Loucy (cell line): ENCODE data around the gene HSPB8.

Source experiments
- H2AFZ ChIP-seq: fragments of 200-600 bp; sonication (generic); 2 replicates; pipeline ENCODE4 v1.6.0; 2016; ENCODE audit warnings: antibody characterized with exemption, mild to moderate bottlenecking, low read length, moderate library complexity
- H3F3A ChIP-seq: fragments of 200-600 bp; 2 replicates; pipeline ENCODE4 v1.6.0; 2016; ENCODE audit warnings: antibody characterized with exemption, low read depth, mild to moderate bottlenecking
- H3K27me3 ChIP-seq: fragments of 200-600 bp; sonication (generic); 2 replicates; pipeline ENCODE4 v1.6.1; 2014; ENCODE audit warnings: low read length, mild to moderate bottlenecking; ENCODE audit not compliant: insufficient read depth, poor library complexity, severe bottlenecking
- H3K36me3 ChIP-seq: fragments of 200-600 bp; sonication (generic); 2 replicates; pipeline ENCODE4 v1.6.1; 2016; ENCODE audit warnings: low read length; ENCODE audit not compliant: insufficient read depth
- H3K4me1 ChIP-seq: fragments of 200-600 bp; sonication (generic); 2 replicates; pipeline ENCODE4 v1.5.1; 2014; ENCODE audit warnings: low read length, mild to moderate bottlenecking; ENCODE audit not compliant: insufficient read depth, poor library complexity, severe bottlenecking
- H3K4me2 ChIP-seq: fragments of 200-600 bp; sonication (generic); 2 replicates; pipeline ENCODE4 v1.6.0; 2014; ENCODE audit warnings: antibody characterized with exemption, low read length, low read depth, mild to moderate bottlenecking; ENCODE audit not compliant: poor library complexity, severe bottlenecking
- H3K4me3 ChIP-seq: fragments of 200-600 bp; sonication (generic); 2 replicates; pipeline ENCODE4 v1.5.1; 2014; ENCODE audit warnings: low read length, mild to moderate bottlenecking, mixed read lengths; ENCODE audit not compliant: poor library complexity, severe bottlenecking
- H3K79me2 ChIP-seq: fragments of 200-600 bp; sonication (generic); 2 replicates; pipeline ENCODE4 v1.6.1; 2014; ENCODE audit warnings: low read length; ENCODE audit not compliant: insufficient read depth
- H3K9ac ChIP-seq: fragments of 200-600 bp; sonication (generic); 2 replicates; pipeline ENCODE4 v1.6.0; 2014; ENCODE audit warnings: mild to moderate bottlenecking, low read depth, low read length, moderate library complexity; ENCODE audit not compliant: poor library complexity, severe bottlenecking
- H3K9me2 ChIP-seq: fragments of 200-600 bp; sonication (generic); replicated peaks from 2 replicates; pipeline ENCODE4 v1.6.1; 2016; ENCODE audit warnings: low read depth, low read length, mixed read lengths
- H3K9me3 ChIP-seq: fragments of 200-600 bp; sonication (generic); 2 replicates; pipeline ENCODE4 v1.6.1; 2014; ENCODE audit warnings: mild to moderate bottlenecking, antibody characterized with exemption, low read length, low read depth; ENCODE audit not compliant: insufficient read depth
- H4K20me1 ChIP-seq: fragments of 200-600 bp; sonication (generic); 2 replicates; pipeline ENCODE4 v1.6.0; 2014; ENCODE audit warnings: antibody characterized with exemption, low read length, mild to moderate bottlenecking; ENCODE audit not compliant: insufficient read depth, poor library complexity, severe bottlenecking
- EZH2phosphoT487 ChIP-seq: fragments of 200-600 bp; IDR thresholded peaks from 2 replicates; pipeline ENCODE4 v1.6.1; 2018; ENCODE audit warnings: antibody characterized with exemption, mild to moderate bottlenecking, moderate library complexity, borderline replicate concordance
- TF ChIP-seq, protein P1 (sequence below): fragments of 200-600 bp; sonication (generic); conservative IDR thresholded peaks from 2 replicates; pipeline ENCODE4 v1.5.1; 2014; ENCODE audit warnings: mild to moderate bottlenecking, antibody characterized with exemption, low read length

HSPB8 gene

DNA sequence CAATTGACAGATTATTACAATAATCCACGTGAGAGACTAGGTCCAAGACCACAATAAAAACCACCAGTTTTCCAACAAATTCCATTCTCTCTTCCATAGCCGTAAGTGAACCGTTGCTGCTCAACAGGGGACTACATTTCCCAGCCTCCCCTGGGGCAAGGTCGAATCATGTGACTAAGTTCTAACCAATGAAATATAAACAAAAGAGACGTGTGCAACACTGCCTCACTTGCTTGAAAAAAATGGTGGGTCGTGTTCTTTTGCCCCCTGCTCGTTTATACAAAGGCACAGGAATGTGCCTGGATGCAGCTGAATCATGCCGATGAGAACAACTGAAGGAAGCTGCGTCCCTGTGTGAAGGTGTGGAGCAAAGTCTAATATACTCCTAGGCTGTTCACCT, 51.1 kb downstream of the HSPB8 start:
- H3K36me3 ChIP-seq, result no peaks in the 10 kb centered on the region
- H3K4me2 ChIP-seq, result no peak overlapping the region
- H3K27me3 ChIP-seq, result no peaks in the 10 kb centered on the region
- H2AFZ ChIP-seq, result no peak overlapping the region
- H3K9me2 ChIP-seq, result no peaks in the 10 kb centered on the region
- no peak for TF ChIP-seq EZH2phosphoT487
- TF ChIP-seq, protein P1, sequence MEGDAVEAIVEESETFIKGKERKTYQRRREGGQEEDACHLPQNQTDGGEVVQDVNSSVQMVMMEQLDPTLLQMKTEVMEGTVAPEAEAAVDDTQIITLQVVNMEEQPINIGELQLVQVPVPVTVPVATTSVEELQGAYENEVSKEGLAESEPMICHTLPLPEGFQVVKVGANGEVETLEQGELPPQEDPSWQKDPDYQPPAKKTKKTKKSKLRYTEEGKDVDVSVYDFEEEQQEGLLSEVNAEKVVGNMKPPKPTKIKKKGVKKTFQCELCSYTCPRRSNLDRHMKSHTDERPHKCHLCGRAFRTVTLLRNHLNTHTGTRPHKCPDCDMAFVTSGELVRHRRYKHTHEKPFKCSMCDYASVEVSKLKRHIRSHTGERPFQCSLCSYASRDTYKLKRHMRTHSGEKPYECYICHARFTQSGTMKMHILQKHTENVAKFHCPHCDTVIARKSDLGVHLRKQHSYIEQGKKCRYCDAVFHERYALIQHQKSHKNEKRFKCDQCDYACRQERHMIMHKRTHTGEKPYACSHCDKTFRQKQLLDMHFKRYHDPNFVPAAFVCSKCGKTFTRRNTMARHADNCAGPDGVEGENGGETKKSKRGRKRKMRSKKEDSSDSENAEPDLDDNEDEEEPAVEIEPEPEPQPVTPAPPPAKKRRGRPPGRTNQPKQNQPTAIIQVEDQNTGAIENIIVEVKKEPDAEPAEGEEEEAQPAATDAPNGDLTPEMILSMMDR, result no peak
- 0 out of 2 replicates have a peak, but pooled peaks cover 2% of the 10 kb centered on the region for H3K9me3 ChIP-seq
- no peaks in the 10 kb centered on the region for H3K79me2 ChIP-seq
- H3K4me1 ChIP-seq, result no peaks in the 10 kb centered on the region
- H3K4me3 ChIP-seq, result no peak overlapping the region
- no peaks in the 10 kb centered on the region for H4K20me1 ChIP-seq
- H3K9ac ChIP-seq, result no peak overlapping the region
- no peaks in the 10 kb centered on the region for H3F3A ChIP-seq

DNA sequence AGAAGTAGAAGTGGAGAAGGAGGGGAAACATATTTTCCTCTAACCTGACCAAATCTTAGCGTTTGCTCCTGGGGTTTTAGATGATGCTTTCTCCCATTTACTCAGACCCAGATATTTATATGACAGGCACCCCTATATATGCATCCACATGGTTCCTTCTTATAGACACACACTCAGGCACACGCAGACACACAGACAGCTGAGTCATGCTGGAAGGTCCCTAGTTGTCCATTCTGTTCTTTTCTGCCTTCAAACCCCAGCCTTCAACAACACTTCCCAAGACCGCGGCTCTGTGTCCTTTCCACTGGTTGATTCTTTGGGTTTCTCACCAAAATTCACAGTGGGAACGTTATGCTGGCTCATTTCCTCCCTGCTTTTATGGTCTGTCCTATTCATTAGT, 52.1 kb downstream of the HSPB8 start:
- Histone ChIP-seq H3K4me3 (no peak overlapping the region), H3K4me2 (no peak overlapping the region), H3K27me3 (no peaks in the 10 kb centered on the region), H3K4me1 (no peaks in the 10 kb centered on the region), H3K36me3 (no peaks in the 10 kb centered on the region), H2AFZ (no peak overlapping the region), H3K9me2 (no peaks in the 10 kb centered on the region), H4K20me1 (no peaks in the 10 kb centered on the region), H3F3A (no peaks in the 10 kb centered on the region), H3K9ac (no peak overlapping the region), H3K9me3 (0 out of 2 replicates have a peak, but pooled peaks cover 2% of the 10 kb centered on the region), H3K79me2 (no peaks in the 10 kb centered on the region)
- TF ChIP-seq, protein P1, result no peak
- no peak for TF ChIP-seq EZH2phosphoT487

DNA sequence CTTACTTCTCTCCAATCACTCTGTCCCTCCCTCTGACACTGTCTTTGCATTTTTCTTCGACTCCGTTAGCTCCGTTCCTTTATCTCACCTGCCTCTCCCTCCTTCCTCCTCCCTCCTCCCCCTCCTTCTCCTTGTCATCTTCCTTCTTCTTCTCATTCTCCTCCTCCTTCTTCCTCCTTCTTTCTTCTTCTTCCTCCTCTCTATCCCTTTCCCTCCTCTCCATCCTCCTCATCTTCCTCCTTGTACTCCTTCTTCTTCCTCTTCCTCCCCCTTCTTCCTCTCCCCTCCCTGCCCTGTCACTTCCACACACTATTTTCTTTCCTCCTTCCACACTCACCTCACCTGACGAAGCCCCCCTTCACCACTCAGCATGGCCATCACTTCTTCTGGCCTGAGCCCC, 53.0 kb downstream of the HSPB8 start:
- no peaks in the 10 kb centered on the region for H3K36me3 ChIP-seq
- H3K9me2 ChIP-seq, result no peaks in the 10 kb centered on the region
- H4K20me1 ChIP-seq, result no peaks in the 10 kb centered on the region
- TF ChIP-seq, protein P1, result no peak
- no peak for TF ChIP-seq EZH2phosphoT487
- H3K9ac ChIP-seq, result no peak overlapping the region
- H3K4me1 ChIP-seq, result no peaks in the 10 kb centered on the region
- H3K4me3 ChIP-seq, result no peak overlapping the region
- no peaks in the 10 kb centered on the region for H3F3A ChIP-seq
- no peak overlapping the region for H2AFZ ChIP-seq
- H3K9me3 ChIP-seq, result 0 out of 2 replicates have a peak, but pooled peaks cover 2% of the 10 kb centered on the region
- H3K79me2 ChIP-seq, result no peaks in the 10 kb centered on the region
- no peak overlapping the region for H3K4me2 ChIP-seq
- H3K27me3 ChIP-seq, result no peaks in the 10 kb centered on the region
